Activated T-helper 1 cell treated with anti-CD3 and anti-CD28 coated beads, Interleukin-2, amount 50 U/mL, for 16 hours (primary cell): ENCODE data around the gene MYLK.
"Not testable (repeated sequence)": the region's sequence is repeated elsewhere in the genome, so short reads cannot be mapped to it uniquely, and the experiment has no call there.

ENCODE experiments used
- DNase-seq, 2 donors: peaks; one replicate each; pipeline ENCODE4 v3.0.0-alpha.2; 2020; ENCODE audit warnings: low read depth in 1 of 2, low spot score in 1 of 2

Gene MYLK

GRCh38 chr3:123606527-123606926 lies 277.6 kb downstream of the MYLK start:
- no peak for DNase-seq

DNA sequence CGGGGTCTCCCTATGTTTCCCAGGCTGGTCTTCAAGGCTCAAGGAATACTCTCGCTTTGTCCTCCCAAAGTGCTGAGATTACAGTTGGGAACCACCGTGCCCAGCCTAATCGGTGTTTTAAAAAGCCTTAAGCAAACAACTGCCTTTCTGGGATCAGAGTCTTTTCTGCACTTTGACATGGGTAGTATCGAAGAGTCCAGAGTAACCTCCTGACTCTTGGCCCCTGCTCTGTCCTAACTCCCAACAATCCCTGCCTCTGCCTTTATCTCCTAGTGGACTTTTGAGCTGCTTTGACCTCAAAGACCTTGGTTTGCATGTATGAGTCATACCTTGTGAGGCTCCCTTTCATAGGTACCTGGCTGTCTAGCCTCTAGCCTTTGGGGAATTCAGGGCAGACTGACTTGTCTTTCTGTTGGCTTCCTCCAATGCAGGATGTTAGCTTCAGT lies 278.3 kb downstream of the MYLK start:
- no peak for DNase-seq

- DNase-seq, result not testable (repeated sequence)
Observed at GRCh38 chr3:123603153-123603552, 281.0 kb downstream of the MYLK start.

DNA sequence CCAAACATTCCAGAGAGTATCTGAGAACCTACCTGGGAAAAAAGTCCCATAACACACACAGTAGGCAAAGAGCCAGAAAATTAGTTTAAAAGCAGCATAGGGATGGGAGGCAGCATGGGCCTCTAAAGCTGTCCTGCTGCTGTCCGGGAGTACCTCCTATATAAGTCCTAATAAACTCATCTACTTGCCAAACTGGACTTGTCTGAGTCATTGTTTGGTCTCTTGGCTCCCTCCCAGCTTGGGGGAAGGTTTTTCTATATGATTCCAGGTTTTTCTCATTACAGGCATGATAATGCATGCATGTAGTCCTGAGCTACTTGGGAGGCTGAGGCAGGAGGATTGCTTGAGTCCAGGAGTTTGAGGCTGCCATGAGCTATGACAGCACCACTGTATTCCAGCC lies 281.8 kb downstream of the MYLK start:
- no peak for DNase-seq

DNA sequence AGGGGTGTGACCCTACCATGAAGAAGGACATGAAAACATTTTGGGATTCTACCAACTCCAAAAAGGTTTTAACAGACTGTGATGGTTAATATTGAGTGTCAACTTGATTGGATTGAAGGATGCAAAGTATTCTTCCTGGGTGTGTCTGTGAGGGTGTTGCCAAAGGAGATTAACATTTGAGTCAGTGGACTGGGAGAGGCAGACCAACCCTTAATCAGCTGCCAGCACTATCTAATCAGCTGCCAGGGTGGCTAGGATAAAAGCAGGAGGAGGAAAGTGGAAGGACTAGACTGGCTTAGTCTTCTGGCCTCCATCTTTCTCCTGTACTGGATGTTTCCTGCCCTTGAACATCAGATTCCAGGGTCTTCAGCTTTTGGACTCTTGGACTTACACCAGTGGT lies 283.3 kb downstream of the MYLK start:
- DNase-seq, result not testable (repeated sequence)

- DNase-seq, result no peak
Observed at GRCh38 chr3:123597561-123597960, 286.6 kb downstream of the MYLK start.

GRCh38 chr3:123595396-123596180 lies 288.5 kb downstream of the MYLK start:
- no peak for DNase-seq

GRCh38 chr3:123593381-123593780 lies 290.8 kb downstream of the MYLK start:
- no peak for DNase-seq

GRCh38 chr3:123590685-123591450 lies 293.3 kb downstream of the MYLK start:
- DNase-seq, result no peak

- no peak for DNase-seq
Observed at GRCh38 chr3:123587401-123587800, 296.7 kb downstream of the MYLK start.

DNA sequence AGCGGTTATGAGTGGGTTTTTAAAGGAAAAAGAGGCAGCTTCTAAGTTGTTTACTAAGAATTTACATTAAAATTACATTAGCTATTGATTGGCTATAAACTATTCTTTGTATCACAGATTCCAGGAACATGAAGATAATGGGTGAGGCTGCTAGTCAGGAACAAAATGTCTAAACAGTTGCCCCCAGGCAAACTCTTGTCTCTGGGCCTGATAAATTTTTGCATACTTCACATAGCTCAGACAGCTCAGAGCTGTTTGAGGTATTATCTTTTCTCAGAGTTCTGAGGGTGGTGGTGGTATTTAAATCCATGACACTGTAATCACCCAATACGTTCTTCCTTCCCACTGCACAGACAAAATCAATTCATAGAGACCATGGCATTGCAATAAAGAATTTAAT lies 297.2 kb downstream of the MYLK start:
- no peak for DNase-seq

- peak in 1 of 2 donors; percentile 7 for DNase-seq
Observed at GRCh38 chr3:123586131-123586530, 298.0 kb downstream of the MYLK start.

DNA sequence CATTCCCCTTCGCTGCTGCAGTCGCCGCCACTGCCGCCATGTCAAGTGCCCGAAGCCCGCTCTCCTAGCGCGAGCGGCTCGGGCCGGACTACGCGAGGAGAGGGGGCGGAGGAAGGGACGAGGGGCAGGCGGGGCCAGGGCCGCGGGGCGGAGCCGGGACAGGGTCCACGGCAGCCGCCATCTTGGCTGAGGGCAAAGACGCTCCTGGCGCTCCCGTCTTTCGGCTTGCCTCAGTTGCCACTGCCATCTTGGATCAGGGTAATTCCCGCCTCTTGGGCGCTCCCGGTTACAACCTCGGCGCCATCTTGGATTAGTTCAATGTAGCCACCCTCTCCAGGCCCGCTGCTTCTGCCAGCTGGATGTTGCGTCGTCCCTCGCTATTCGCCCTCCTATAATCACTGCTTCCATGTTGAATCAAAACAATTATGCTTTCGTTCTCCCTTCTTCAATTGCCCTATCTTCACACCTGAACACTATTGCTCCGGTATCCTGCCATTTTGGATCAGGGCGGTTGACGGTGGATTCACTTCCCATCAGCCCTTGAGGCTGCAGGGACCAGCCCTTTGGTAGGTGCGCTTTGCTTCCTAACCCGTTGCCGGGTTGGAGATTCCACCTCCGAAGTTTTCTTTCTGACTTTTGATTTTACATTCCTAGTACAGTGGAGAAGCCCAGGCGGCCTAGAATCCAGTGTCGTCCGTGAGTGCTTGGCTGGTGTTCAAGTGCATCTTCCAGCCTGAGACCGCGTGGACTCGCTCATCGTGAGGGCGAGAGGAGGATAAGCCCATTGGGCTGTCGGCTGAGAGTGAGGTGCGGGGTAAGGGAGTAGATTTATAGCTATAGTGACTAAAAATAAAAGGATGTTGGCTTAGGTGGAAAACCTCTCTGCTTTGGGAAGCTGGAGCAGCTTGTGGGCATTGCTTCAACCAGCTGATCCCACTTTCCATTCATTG lies 298.9 kb downstream of the MYLK start, which contains the start of gene HACD2:
TSS of gene HACD2 (minus strand) at position 66 of the 950 bp plus-strand sequence. CDS start at position 40, 26 bp downstream.
- DNase-seq, result peak; percentile 87 to 91

- peak; percentile 6 to 33 for DNase-seq
Observed at GRCh38 chr3:123584284-123584987, 299.7 kb downstream of the MYLK start.

GRCh38 chr3:123583561-123583960 lies 300.6 kb downstream of the MYLK start:
- DNase-seq, result no peak

- DNase-seq, result no peak
Observed at GRCh38 chr3:123582315-123582714, 301.8 kb downstream of the MYLK start.

GRCh38 chr3:123576122-123576521 lies 308.0 kb downstream of the MYLK start:
- DNase-seq, result no peak

- DNase-seq, result no peak
Observed at GRCh38 chr3:123571973-123572365, 312.2 kb downstream of the MYLK start.

DNA sequence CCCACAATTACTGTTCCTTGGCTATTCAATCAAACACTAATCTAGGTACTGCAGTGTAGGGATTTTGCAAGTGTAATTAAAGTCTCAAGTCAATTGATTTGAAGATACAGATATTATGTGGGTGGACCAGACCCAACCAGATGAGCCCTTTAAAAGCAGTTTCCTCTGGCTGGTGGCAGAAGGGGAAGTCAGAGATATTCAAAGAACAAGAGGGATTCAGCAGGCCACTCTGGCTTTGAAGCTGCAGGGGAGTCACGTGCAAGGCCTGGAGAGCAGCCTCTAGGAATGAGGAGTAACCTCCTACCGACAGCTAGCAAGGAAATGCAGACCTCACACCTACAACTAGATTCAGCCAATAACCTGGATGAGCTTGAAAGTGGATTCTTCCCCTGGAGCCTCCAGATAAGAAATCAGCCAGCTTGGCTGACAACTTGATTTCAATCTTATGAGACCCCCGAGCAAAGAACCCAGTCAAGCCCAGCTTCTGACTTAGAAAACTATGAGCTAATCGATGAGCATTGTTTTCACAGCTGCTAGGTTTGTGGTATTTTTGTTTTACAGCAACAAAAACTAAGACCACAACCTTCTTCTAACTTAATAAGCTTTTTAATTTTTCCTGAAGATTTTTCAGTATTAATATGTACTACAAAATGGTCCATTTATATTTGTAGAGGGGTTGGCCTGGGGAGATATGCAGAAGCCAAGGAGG lies 312.7 kb downstream of the MYLK start:
- DNase-seq, result no peak

- DNase-seq, result no peak
Observed at GRCh38 chr3:123568875-123569274, 315.3 kb downstream of the MYLK start.
